H1 (cell line): ENCODE results near the gene MOCS3.

Experiments used
- EP300 ChIP-seq, 2 experiments: IDR thresholded peaks; 1 replicate in 1 of 2; 2 replicates in 1 of 2; pipeline ENCODE4 v1.6.1; 2011 to 2012; ENCODE audit warnings: low read depth in 2 of 2, low read length in 2 of 2, mild to moderate bottlenecking in 2 of 2, borderline replicate concordance in 1 of 2, inconsistent platforms in 1 of 2, moderate library complexity in 1 of 2
- FOSL1 ChIP-seq: IDR thresholded peaks from 2 replicates; pipeline ENCODE4 v1.6.1; 2011; ENCODE audit warnings: mild to moderate bottlenecking, low read depth, low read length, moderate library complexity; ENCODE audit not compliant: insufficient read depth
- GABPA ChIP-seq: IDR thresholded peaks from 2 replicates; pipeline ENCODE4 v1.6.1; 2011; ENCODE audit warnings: mild to moderate bottlenecking, low read length, moderate library complexity, borderline replicate concordance; ENCODE audit not compliant: insufficient read depth
- POLR2A ChIP-seq, 2 experiments: IDR thresholded peaks; 1 replicate in 1 of 2; 2 replicates in 1 of 2; pipeline ENCODE4 v1.6.1; 2011; ENCODE audit warnings: low read depth in 2 of 2, low read length in 2 of 2, mild to moderate bottlenecking in 2 of 2; ENCODE audit errors: control extremely low read depth in 1 of 2
- POLR2AphosphoS5 ChIP-seq: IDR thresholded peaks from 2 replicates; pipeline ENCODE4 v1.6.1; 2011; ENCODE audit warnings: low read depth, low read length
- RFX5 ChIP-seq: IDR thresholded peaks from 2 replicates; pipeline ENCODE4 v1.6.1; 2011; ENCODE audit warnings: low read depth, low read length, improper control_type of control experiment, borderline replicate concordance
- SIN3A ChIP-seq, 2 experiments: IDR thresholded peaks in 1 of 2; conservative IDR thresholded peaks in 1 of 2; 2 replicates each; pipeline ENCODE4 v1.6.1; 2011 to 2012; ENCODE audit warnings: low read length in 2 of 2, improper control_type of control experiment in 1 of 2, low read depth in 1 of 2, mild to moderate bottlenecking in 1 of 2
- SP1 ChIP-seq: IDR thresholded peaks from 2 replicates; pipeline ENCODE4 v1.6.1; 2011; ENCODE audit warnings: low read depth, low read length
- SRF ChIP-seq: IDR thresholded peaks from 2 replicates; pipeline ENCODE4 v1.6.1; 2011; ENCODE audit warnings: mild to moderate bottlenecking, low read depth, low read length, moderate library complexity
- SUZ12 ChIP-seq: fragments of 200-600 bp; sonication (generic); IDR thresholded peaks from 2 replicates; pipeline ENCODE4 v1.6.1; 2012; ENCODE audit warnings: mild to moderate bottlenecking, inconsistent platforms, low read length, moderate library complexity, mixed read lengths
- TF ChIP-seq, protein P1 (sequence below), 3 experiments: IDR thresholded peaks; 1 replicate in 2 of 3; 2 replicates in 1 of 3; pipeline versions ENCODE4 v1.5.1 to v1.6.1; 2011; ENCODE audit warnings: low read length in 3 of 3, mild to moderate bottlenecking in 3 of 3, inconsistent platforms in 2 of 3, low read depth in 1 of 3, moderate library complexity in 1 of 3; ENCODE audit not compliant: insufficient read depth in 1 of 3; ENCODE audit errors: control extremely low read depth in 1 of 3

DNA sequence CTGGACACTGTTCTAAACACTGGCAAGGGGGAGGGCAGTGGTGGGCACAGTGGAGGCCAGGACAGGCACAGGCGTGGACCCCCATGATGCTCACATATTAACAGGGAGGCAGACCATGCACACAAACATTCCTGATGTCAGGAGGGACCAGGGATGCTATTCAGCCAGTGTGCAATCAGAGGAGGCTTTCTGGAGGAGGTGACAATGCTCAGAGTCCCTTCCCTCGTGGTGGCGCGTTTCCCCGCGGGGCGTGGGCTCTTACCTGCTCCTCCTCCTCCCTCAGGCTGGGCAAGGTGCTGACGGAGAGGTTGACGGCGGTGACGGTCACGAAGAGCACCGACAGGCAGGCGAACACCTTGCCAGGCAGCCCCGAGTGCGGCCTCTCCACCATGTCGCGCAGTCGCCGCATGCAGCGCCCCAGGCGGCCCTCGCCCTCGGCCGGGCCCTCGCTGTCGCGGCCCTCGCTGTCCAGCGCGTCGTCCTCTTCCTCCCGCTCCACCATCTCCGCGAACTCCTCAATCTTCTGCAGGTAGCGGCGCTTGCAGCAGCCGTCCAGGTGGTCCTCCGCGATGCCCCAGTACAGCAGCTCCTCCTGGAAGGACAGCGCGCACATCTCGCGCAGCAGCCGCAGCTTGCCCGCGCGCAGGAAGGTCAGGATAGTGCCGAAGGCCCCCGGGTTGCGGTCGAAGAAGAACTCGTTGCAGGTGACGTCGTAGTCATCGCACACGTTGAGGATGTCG lies 50.9 kb downstream of the MOCS3 start:
- no peak for TF ChIP-seq POLR2A (IDR thresholded peaks at IDR 0.05; ENCODE audit: control extremely low read depth in 1 of 2, low read depth in 2 of 2, low read length in 2 of 2)
- TF ChIP-seq, protein P1, sequence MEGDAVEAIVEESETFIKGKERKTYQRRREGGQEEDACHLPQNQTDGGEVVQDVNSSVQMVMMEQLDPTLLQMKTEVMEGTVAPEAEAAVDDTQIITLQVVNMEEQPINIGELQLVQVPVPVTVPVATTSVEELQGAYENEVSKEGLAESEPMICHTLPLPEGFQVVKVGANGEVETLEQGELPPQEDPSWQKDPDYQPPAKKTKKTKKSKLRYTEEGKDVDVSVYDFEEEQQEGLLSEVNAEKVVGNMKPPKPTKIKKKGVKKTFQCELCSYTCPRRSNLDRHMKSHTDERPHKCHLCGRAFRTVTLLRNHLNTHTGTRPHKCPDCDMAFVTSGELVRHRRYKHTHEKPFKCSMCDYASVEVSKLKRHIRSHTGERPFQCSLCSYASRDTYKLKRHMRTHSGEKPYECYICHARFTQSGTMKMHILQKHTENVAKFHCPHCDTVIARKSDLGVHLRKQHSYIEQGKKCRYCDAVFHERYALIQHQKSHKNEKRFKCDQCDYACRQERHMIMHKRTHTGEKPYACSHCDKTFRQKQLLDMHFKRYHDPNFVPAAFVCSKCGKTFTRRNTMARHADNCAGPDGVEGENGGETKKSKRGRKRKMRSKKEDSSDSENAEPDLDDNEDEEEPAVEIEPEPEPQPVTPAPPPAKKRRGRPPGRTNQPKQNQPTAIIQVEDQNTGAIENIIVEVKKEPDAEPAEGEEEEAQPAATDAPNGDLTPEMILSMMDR (IDR thresholded peaks at IDR 0.05; ENCODE audit: control extremely low read depth in 1 of 3, insufficient read depth in 1 of 3, low read depth in 1 of 3, low read length in 3 of 3), result no peak
- TF ChIP-seq GABPA, result no peak
- TF ChIP-seq SRF, result no peak
- no peak for TF ChIP-seq EP300 (IDR thresholded peaks at IDR 0.05; ENCODE audit: borderline replicate concordance in 1 of 2, low read depth in 2 of 2, low read length in 2 of 2)
- no peak for TF ChIP-seq SP1
- no peak for TF ChIP-seq SIN3A (conservative IDR thresholded peaks at IDR 0.05 in 1 of 2, IDR thresholded peaks at IDR 0.05 in 1 of 2; ENCODE audit: low read depth in 1 of 2, low read length in 2 of 2)
- no peak for TF ChIP-seq RFX5
- TF ChIP-seq POLR2AphosphoS5, result no peak
- TF ChIP-seq SUZ12, result no peak
- TF ChIP-seq FOSL1, result no peak
